CD8-positive, alpha-beta memory T cell (primary cell): ENCODE data around the gene SOSTDC1. TPM values are rescaled to one million over a fixed set of nuclear protein-coding genes. Genes with fewer than 3 reads are reported as not detected.
"Not testable (repeated sequence)": the region's sequence is repeated elsewhere in the genome, so short reads cannot be mapped to it uniquely, and the experiment has no call there.

Experiments used
- CTCF ChIA-PET: fragments of 350-600 bp; sonication (Branson Sonifier 250); formaldehyde crosslinking; loops from one replicate; lab custom pipeline; 2021; ENCODE audit warnings: antibody characterized with exemption; lab: Charles Lee
- POLR2A ChIA-PET: fragments of 350-600 bp; sonication (Branson Sonifier 250); formaldehyde crosslinking; loops from one replicate; lab custom pipeline; 2021; ENCODE audit warnings: antibody characterized with exemption; lab: Charles Lee
- DNase-seq, 5 donors: peaks; one replicate each; pipeline versions ENCODE4 v3.0.0 to v3.0.0-alpha.2; 2020 to 2022; ENCODE audit warnings: mixed read lengths in 1 of 5
- H3K27ac ChIP-seq: one replicate; pipeline ENCODE4 v1.7.0; 2013; ENCODE audit warnings: low read depth, mild to moderate bottlenecking, low read length, moderate library complexity
- H3K27me3 ChIP-seq: 2 replicates; pipeline ENCODE4 v1.7.0; 2013; ENCODE audit warnings: low read length, mild to moderate bottlenecking; ENCODE audit not compliant: insufficient read depth, poor library complexity, severe bottlenecking
- H3K36me3 ChIP-seq: 2 replicates; pipeline ENCODE4 v1.7.0; 2013; ENCODE audit warnings: mild to moderate bottlenecking, low read length, moderate library complexity; ENCODE audit not compliant: insufficient read depth
- H3K4me1 ChIP-seq: 2 replicates; pipeline ENCODE4 v1.7.0; 2013; ENCODE audit warnings: mild to moderate bottlenecking, low read length, moderate library complexity; ENCODE audit not compliant: insufficient read depth
- H3K4me3 ChIP-seq: 2 replicates; pipeline ENCODE4 v1.7.0; 2013; ENCODE audit warnings: mild to moderate bottlenecking, low read length
- H3K9me3 ChIP-seq: 2 replicates; pipeline ENCODE4 v1.7.0; 2013; ENCODE audit warnings: mild to moderate bottlenecking, low read length
- H3K27ac Mint-ChIP-seq, 8 donors: one replicate each; pipeline ENCODE4 v1.8.0; 2020 to 2021; ENCODE audit warnings: mixed read lengths in 8 of 8, mild to moderate bottlenecking in 6 of 8, inconsistent platforms in 3 of 8, moderate library complexity in 3 of 8
- H3K27me3 Mint-ChIP-seq, 2 donors: one replicate each; pipeline ENCODE4 v1.8.0; 2020 to 2021; ENCODE audit warnings: mixed read lengths in 2 of 2, mild to moderate bottlenecking in 1 of 2, moderate library complexity in 1 of 2
- H3K36me3 Mint-ChIP-seq, 3 donors: one replicate each; pipeline ENCODE4 v1.8.0; 2020 to 2021; ENCODE audit warnings: mixed read lengths in 3 of 3, inconsistent platforms in 1 of 3, mild to moderate bottlenecking in 1 of 3
- H3K4me1 Mint-ChIP-seq, 3 donors: one replicate each; pipeline ENCODE4 v1.8.0; 2020 to 2021; ENCODE audit warnings: mixed read lengths in 3 of 3, inconsistent platforms in 1 of 3, mild to moderate bottlenecking in 1 of 3
- H3K4me3 Mint-ChIP-seq, 7 donors: one replicate each; pipeline ENCODE4 v1.8.0; 2020 to 2021; ENCODE audit warnings: mixed read lengths in 7 of 7, mild to moderate bottlenecking in 6 of 7, moderate library complexity in 4 of 7, inconsistent platforms in 2 of 7
- H3K9me3 Mint-ChIP-seq, 5 donors: one replicate each; pipeline ENCODE4 v1.8.0; 2020 to 2022; ENCODE audit warnings: mixed read lengths in 5 of 5, mild to moderate bottlenecking in 3 of 5, moderate library complexity in 2 of 5, inconsistent platforms in 1 of 5
- polyA plus RNA-seq: library from polyadenylated mRNA; unstranded; fragments of 300-500 nt; fragmentation: Illumina TruSeq; gene quantifications from one replicate; pipeline ENCODE4 v1.2.3, GENCODE V29; 2021
- total RNA-seq, 2 experiments: library from RNA; stranded (reverse); gene quantifications; one replicate each; pipeline ENCODE4 v1.2.3, GENCODE V29; 2021

Gene SOSTDC1, protein sequence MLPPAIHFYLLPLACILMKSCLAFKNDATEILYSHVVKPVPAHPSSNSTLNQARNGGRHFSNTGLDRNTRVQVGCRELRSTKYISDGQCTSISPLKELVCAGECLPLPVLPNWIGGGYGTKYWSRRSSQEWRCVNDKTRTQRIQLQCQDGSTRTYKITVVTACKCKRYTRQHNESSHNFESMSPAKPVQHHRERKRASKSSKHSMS
- total RNA-seq (not detected), polyA plus RNA-seq (not detected)

- Histone ChIP-seq H3K36me3 (no peaks in the 10 kb centered on the region), H3K27ac (peak within 1 kb of the TSS; percentile 43), H3K9me3 (no peaks in the 10 kb centered on the region), H3K4me1 (no peaks in the 10 kb centered on the region), H3K4me3 (no peak within 1 kb of the TSS), H3K27me3 (no peaks in the 10 kb centered on the region)
- ChIA-PET CTCF (interaction anchor here (1.2 kb wide), 1 partner anchor 99 kb away, joined by 4 read pairs; no protein-coding TSS in a partner anchor), POLR2A (no interaction called here)
- Mint-ChIP-seq H3K9me3 (no peaks in the 10 kb centered on the region), H3K4me1 (peaks cover 4 to 10% (median 6%) of the 10 kb centered on the region in 3 donors), H3K27ac (peak within 1 kb of the TSS in 1 of 8 donors; percentile 36), H3K4me3 (peak within 1 kb of the TSS in 3 of 7 donors; percentile 4 to 53 (median 48)), H3K27me3 (peaks cover 11 to 41% of the 10 kb centered on the region in 2 donors), H3K36me3 (no peaks in the 10 kb centered on the region)
- no peak for DNase-seq
Observed at GRCh38 chr7:16465469-16466361, at the start of gene SOSTDC1. Gene SOSTDC1 (minus strand): TSS chr7:16465738. CDS start chr7:16465668, 70 bp downstream.

GRCh38 chr7:16514729-16515128, 49.2 kb upstream of the SOSTDC1 start:
- Mint-ChIP-seq H3K9me3 (peaks cover 0 to 2% (median 0%) of the 10 kb centered on the region in 5 donors), H3K27me3 (peaks cover 3 to 10% of the 10 kb centered on the region in 2 donors), H3K4me1 (no peaks in the 10 kb centered on the region), H3K36me3 (no peaks in the 10 kb centered on the region), H3K27ac (no peak overlapping the region), H3K4me3 (no peak overlapping the region)
- Histone ChIP-seq H3K27ac (no peak overlapping the region), H3K4me3 (no peak overlapping the region), H3K36me3 (no peaks in the 10 kb centered on the region), H3K9me3 (no peaks in the 10 kb centered on the region), H3K4me1 (no peaks in the 10 kb centered on the region), H3K27me3 (no peaks in the 10 kb centered on the region)
- no peak for DNase-seq
- ChIA-PET POLR2A (no interaction called here), CTCF (no interaction called here)

DNA sequence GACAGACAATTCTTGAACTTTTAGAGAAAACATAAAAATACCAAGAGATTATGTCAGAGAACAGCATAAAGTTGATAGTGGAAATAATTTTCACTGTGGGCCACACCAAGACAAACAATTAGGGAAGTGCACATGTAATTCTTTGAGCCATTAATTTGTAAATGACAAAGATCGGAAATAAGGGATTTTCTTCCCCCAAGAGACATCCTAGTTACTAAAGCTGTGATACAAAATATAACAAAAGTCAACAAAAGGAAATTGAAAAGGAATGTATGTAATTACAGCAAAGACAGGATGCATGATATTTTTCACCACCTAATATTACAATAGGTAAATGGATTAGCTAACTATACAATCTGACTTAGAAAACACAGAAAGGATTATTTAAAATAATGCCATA, 48.7 kb upstream of the SOSTDC1 start:
- Histone ChIP-seq H3K9me3 (no peaks in the 10 kb centered on the region), H3K27me3 (no peaks in the 10 kb centered on the region), H3K4me1 (no peaks in the 10 kb centered on the region), H3K36me3 (no peaks in the 10 kb centered on the region), H3K27ac (no peak overlapping the region), H3K4me3 (no peak overlapping the region)
- H3K27ac Mint-ChIP-seq = no peak overlapping the region
- CTCF ChIA-PET = no interaction called here
- POLR2A ChIA-PET = no interaction called here
- H3K4me3 Mint-ChIP-seq = no peak overlapping the region
- no peak for DNase-seq
- H3K27me3 Mint-ChIP-seq = peaks cover 3 to 11% of the 10 kb centered on the region in 2 donors
- no peaks in the 10 kb centered on the region for H3K36me3 Mint-ChIP-seq
- H3K4me1 Mint-ChIP-seq = no peaks in the 10 kb centered on the region
- peaks cover 0 to 2% (median 0%) of the 10 kb centered on the region in 5 donors for H3K9me3 Mint-ChIP-seq

DNA sequence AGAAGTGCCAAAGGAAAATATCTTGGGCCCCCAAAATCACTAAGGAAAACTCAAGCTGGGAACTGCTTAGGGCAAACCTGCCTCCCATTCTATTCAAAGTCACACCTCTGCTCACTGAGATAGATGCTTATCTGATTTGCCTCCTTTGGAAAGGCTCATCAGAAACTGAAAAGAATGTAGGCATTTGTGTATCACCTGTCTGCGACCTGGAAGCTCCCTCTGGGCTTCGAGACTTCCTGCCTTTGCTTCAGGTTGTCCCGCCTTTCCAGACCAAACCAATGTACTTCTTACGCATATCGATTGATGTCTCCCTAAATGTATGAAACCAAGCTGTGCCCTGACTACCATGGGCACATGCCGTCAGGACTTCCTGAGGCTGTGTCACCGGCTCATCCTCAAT, 46.6 kb upstream of the SOSTDC1 start:
- no peaks in the 10 kb centered on the region for H3K36me3 Mint-ChIP-seq
- H3K27ac Mint-ChIP-seq = no peak overlapping the region
- ChIA-PET POLR2A (no interaction called here), CTCF (no interaction called here)
- no peak overlapping the region for H3K4me3 Mint-ChIP-seq
- Histone ChIP-seq H3K27ac (no peak overlapping the region), H3K4me1 (no peaks in the 10 kb centered on the region), H3K36me3 (no peaks in the 10 kb centered on the region), H3K27me3 (no peaks in the 10 kb centered on the region), H3K9me3 (no peaks in the 10 kb centered on the region), H3K4me3 (no peak overlapping the region)
- peaks cover 0 to 4% (median 0%) of the 10 kb centered on the region in 5 donors for H3K9me3 Mint-ChIP-seq
- H3K27me3 Mint-ChIP-seq = peaks cover 0 to 8% of the 10 kb centered on the region in 2 donors
- no peak for DNase-seq
- no peaks in the 10 kb centered on the region for H3K4me1 Mint-ChIP-seq

DNA sequence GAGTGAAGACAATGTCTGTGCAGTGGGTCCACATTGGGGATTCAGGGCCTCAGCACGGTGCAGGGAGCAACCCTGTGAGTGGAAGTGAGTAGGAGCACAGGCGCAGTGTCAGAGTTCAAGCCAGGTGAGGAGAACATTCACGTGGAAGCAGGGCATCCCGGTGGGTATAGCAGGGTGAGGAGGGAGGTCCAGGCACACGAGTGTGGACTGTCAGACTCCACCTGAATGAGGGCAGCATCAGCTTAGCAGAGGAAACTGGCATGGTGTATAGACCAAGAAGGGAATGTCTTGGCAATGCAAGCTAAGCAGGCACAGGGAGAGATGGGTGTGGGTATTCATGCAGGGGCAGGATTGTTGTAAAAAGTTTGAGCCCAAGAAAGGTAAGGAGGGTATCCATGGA, 45.8 kb upstream of the SOSTDC1 start:
- H3K4me1 Mint-ChIP-seq = no peaks in the 10 kb centered on the region

DNA sequence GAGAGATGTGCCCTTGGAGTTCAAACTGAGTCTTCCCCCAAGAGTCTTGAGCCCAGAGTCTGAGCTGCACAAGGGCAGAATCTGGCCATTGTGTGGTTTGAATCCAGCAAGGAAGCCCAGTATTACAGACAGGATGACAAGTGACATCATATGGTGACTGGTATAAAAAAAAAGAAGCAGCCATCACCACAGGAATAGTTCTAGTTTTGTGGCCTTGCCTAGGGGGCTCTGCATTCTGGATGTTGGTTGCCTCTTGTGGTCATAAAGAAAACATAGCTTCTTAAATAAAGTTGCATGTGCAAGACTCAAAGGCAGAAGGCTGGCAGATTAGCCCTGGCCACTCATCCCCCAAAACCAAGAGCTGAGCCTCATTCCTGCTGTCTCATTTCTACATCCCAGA, 44.3 kb upstream of the SOSTDC1 start:
- H3K27ac Mint-ChIP-seq = peak overlapping the region in 1 of 8 donors; percentile 30
- H3K27me3 ChIP-seq = no peaks in the 10 kb centered on the region
- H3K4me1 ChIP-seq = no peaks in the 10 kb centered on the region
- no peak overlapping the region for H3K4me3 Mint-ChIP-seq
- ChIA-PET POLR2A (no interaction called here), CTCF (no interaction called here)
- DNase-seq = no peak
- no peaks in the 10 kb centered on the region for H3K36me3 ChIP-seq
- H3K4me1 Mint-ChIP-seq = no peaks in the 10 kb centered on the region
- no peaks in the 10 kb centered on the region for H3K36me3 Mint-ChIP-seq
- peaks cover 0 to 2% (median 0%) of the 10 kb centered on the region in 5 donors for H3K9me3 Mint-ChIP-seq
- H3K27me3 Mint-ChIP-seq = peaks cover 0 to 5% of the 10 kb centered on the region in 2 donors
- no peaks in the 10 kb centered on the region for H3K9me3 ChIP-seq
- H3K27ac ChIP-seq = no peak overlapping the region
- H3K4me3 ChIP-seq = no peak overlapping the region

More for the DNA sequence above, 45.8 kb upstream of the SOSTDC1 start:
- H3K9me3 Mint-ChIP-seq = peaks cover 0 to 2% (median 0%) of the 10 kb centered on the region in 5 donors
- DNase-seq = no peak
- no peak overlapping the region for H3K4me3 Mint-ChIP-seq
- no peaks in the 10 kb centered on the region for H3K36me3 ChIP-seq
- ChIA-PET CTCF (no interaction called here), POLR2A (no interaction called here)
- H3K9me3 ChIP-seq = no peaks in the 10 kb centered on the region
- H3K27ac Mint-ChIP-seq = peak overlapping the region in 2 of 8 donors; percentile 27 to 93
- no peak overlapping the region for H3K27ac ChIP-seq
- H3K36me3 Mint-ChIP-seq = no peaks in the 10 kb centered on the region
- no peaks in the 10 kb centered on the region for H3K4me1 ChIP-seq
- H3K27me3 Mint-ChIP-seq = peaks cover 0 to 5% of the 10 kb centered on the region in 2 donors
- H3K27me3 ChIP-seq = no peaks in the 10 kb centered on the region
- no peak overlapping the region for H3K4me3 ChIP-seq

DNA sequence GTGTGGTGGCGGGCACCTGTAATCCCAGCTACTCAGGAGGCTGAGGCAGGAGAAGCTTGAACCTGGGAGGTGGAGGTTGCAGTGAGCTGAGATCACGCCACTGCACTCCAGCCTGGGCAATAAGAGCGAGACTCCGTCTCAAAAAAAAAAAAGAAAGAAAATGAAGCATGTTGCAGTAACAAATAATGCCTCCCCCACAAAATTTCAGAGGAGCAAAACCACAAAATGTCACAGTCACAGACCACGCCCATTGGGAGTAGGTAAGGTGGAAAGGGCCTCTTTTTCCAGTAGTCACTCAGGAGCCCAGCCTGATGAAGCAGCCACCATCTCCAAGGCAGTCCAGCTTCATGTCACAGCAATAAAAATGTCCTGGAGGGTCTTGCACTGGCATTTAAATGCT, 40.9 kb upstream of the SOSTDC1 start:
- POLR2A ChIA-PET, H3K4me3 Mint-ChIP-seq, H3K27ac ChIP-seq, H3K27me3 ChIP-seq, DNase-seq, H3K9me3 Mint-ChIP-seq, H3K36me3 Mint-ChIP-seq, H3K4me3 ChIP-seq, H3K9me3 ChIP-seq, H3K4me1 Mint-ChIP-seq, H3K4me1 ChIP-seq, H3K36me3 ChIP-seq, H3K27ac Mint-ChIP-seq, CTCF ChIA-PET: not testable (repeated sequence)
- H3K27me3 Mint-ChIP-seq = peaks cover 4 to 10% of the 10 kb centered on the region in 2 donors

DNA sequence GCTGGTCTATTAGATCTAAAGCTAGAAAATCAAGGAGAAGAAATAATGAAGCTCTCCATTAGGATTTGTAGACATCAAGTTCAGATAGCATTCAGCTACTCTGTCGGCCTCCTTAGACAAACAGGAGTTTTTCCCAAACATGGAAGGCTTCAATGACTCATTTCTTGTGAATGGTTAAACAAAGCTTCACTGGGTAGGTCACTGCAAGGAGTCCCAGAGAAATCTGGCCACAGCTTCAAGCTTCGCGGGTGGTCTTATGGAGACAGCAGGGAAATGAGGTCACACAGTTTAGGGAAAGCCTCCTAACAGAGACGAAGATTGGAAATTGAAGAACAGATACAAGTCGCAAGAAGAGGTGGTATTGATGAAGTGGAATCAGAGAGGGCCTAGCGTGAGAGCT, 38.5 kb upstream of the SOSTDC1 start:
- Histone ChIP-seq H3K4me1 (no peaks in the 10 kb centered on the region), H3K36me3 (no peaks in the 10 kb centered on the region), H3K27ac (no peak overlapping the region), H3K27me3 (no peaks in the 10 kb centered on the region), H3K4me3 (no peak overlapping the region), H3K9me3 (no peaks in the 10 kb centered on the region)
- Mint-ChIP-seq H3K36me3 (no peaks in the 10 kb centered on the region), H3K9me3 (peaks cover 0 to 2% (median 0%) of the 10 kb centered on the region in 5 donors), H3K4me3 (no peak overlapping the region), H3K27ac (no peak overlapping the region), H3K27me3 (peaks cover 4 to 5% of the 10 kb centered on the region in 2 donors), H3K4me1 (no peaks in the 10 kb centered on the region)
- ChIA-PET POLR2A (no interaction called here), CTCF (no interaction called here)
- no peak for DNase-seq
